WERI-Rb-1 (cell line): ENCODE results near the gene CCDC177.

Experiments used
- DNase-seq: peaks from one replicate; pipeline ENCODE4 v3.0.0-alpha.2; 2020
- H3K27ac ChIP-seq: fragments of 250-450 bp; sonication (Bioruptor Pico); 2 replicates; pipeline ENCODE4 v1.5.1; 2020; ENCODE audit warnings: mild to moderate bottlenecking, moderate library complexity
- H3K27me3 ChIP-seq: fragments of 250-450 bp; sonication (Bioruptor Pico); 2 replicates; pipeline ENCODE4 v1.5.1; 2021; ENCODE audit warnings: mild to moderate bottlenecking, low read depth, moderate library complexity; ENCODE audit not compliant: insufficient read depth, severe bottlenecking
- H3K36me3 ChIP-seq: fragments of 250-450 bp; sonication (Bioruptor Pico); 2 replicates; pipeline ENCODE4 v1.5.1; 2020; ENCODE audit warnings: mild to moderate bottlenecking, moderate library complexity
- H3K4me3 ChIP-seq: 2 replicates; pipeline ENCODE4 v1.5.1; 2011; ENCODE audit warnings: low read depth, mild to moderate bottlenecking, control low read depth, low read length
- H3K9me3 ChIP-seq: fragments of 250-450 bp; sonication (Bioruptor Pico); 2 replicates; pipeline ENCODE4 v1.5.1; 2021; ENCODE audit warnings: mild to moderate bottlenecking, moderate library complexity; ENCODE audit not compliant: severe bottlenecking
- CTCF ChIP-seq: IDR thresholded peaks from 2 replicates; pipeline ENCODE4 v1.5.1; 2011; ENCODE audit warnings: low read depth, mild to moderate bottlenecking, control low read depth, inconsistent platforms, low read length

CCDC177 gene

DNA sequence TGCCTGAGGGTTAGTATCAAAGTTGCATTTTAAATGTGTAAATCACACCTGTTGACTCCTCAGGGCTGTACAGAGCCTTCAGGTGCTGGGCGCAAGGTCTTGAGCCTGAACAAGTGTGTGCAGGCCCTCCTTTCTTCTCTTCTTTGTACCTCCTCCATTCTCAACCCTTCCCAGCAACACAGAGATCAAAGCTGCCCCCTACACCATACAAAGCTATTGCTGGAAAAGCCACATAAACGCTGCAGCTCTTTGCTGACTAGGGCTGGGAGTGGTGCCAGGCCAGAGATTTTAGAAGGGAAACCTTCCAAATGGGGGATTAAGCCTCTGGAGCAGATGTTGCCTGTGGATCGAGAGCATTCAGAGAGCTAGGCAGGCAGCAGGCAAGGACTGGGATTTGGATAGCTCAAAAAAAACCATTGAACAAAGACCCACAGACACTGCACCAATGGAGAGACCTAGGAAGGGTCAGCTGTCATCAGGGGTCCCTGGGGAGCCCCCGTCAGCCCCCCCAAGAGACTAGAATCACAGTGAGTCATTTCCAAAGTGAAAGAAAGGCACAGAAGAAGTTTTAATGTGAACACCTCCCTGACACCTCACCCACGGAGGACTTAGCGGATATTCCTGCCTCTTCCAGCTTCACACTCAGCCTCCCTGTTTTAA lies 18.5 kb upstream of the CCDC177 start:
- H3K4me3 ChIP-seq, result no peak overlapping the region
- no peaks in the 10 kb centered on the region for H3K9me3 ChIP-seq
- TF ChIP-seq CTCF, result no peak
- H3K27ac ChIP-seq, result no peak overlapping the region
- no peaks in the 10 kb centered on the region for H3K36me3 ChIP-seq
- H3K27me3 ChIP-seq, result no peaks in the 10 kb centered on the region
- no peak for DNase-seq

DNA sequence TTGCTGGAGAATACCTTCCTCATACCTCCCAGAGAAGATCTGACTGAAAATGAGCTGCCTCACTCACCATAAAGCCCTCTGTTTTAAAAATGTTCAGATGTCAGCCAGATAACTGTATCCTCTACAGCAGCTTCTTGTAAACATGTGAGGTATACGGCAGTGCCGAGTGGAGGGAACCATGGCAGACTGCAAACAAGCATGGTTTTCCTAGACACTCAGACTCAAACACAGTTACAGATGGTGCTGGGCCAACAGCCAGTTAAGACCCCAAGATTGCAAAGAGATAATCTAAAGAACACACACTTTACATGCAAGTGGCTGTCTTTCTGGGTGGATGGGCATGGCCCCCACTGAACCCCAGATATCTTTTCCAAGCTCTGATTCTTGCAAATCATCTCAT lies 16.6 kb upstream of the CCDC177 start:
- DNase-seq, result no peak
- Histone ChIP-seq H3K9me3 (no peaks in the 10 kb centered on the region), H3K27me3 (no peaks in the 10 kb centered on the region), H3K36me3 (no peaks in the 10 kb centered on the region), H3K27ac (no peak overlapping the region), H3K4me3 (no peak overlapping the region)
- TF ChIP-seq CTCF, result no peak

DNA sequence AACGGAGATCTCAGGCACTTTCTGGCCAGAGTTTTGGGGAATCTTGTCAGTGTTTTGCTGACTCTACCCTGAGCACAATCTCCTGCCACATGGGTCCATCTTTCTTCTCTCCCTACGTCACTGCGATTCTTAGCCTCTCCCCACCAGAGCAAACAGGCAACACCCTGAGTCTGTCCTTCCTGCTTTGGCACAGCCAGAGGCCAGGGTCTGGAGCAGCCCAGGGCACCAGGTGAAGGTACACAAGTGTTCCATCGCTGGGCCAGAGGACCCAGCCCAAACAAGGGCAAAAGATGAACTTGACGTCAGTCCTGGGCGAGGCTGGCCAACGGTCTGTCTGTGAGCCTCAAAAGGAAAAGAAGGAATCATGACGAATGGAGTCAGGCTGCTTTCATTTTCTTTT lies 12.7 kb upstream of the CCDC177 start:
- no peak for TF ChIP-seq CTCF
- Histone ChIP-seq H3K9me3 (no peaks in the 10 kb centered on the region), H3K4me3 (no peak overlapping the region), H3K27ac (no peak overlapping the region), H3K27me3 (no peaks in the 10 kb centered on the region), H3K36me3 (no peaks in the 10 kb centered on the region)
- DNase-seq, result no peak

- no peak for TF ChIP-seq CTCF
- Histone ChIP-seq H3K9me3 (no peaks in the 10 kb centered on the region), H3K36me3 (no peaks in the 10 kb centered on the region), H3K27ac (no peak overlapping the region), H3K4me3 (no peak overlapping the region), H3K27me3 (no peaks in the 10 kb centered on the region)
- no peak for DNase-seq
These were observed 11.7 kb upstream of the CCDC177 start for GRCh38 chr14:69586404-69586803.

DNA sequence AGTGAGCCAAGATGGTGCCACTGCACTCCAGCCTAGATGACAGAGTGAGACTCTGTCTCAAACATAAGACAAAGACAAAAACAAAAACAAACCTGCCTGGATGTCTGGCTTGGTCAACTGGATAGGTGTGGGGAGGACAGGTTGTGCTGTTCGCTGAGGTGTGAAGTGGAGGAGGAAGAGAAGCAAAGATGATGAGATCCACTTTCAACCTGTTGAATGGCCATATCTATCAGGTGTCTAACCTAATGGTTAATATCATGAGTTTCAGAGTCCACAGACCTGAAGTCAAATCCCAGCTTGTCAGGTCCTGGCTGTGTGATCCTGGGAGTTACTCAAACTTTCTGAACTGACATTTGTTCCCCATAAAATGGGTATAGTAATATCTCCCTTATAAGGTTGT lies 9.7 kb upstream of the CCDC177 start:
- DNase-seq, result no peak
- H3K36me3 ChIP-seq, result no peaks in the 10 kb centered on the region
- H3K4me3 ChIP-seq, result no peak overlapping the region
- no peak overlapping the region for H3K27ac ChIP-seq
- H3K9me3 ChIP-seq, result no peaks in the 10 kb centered on the region
- no peaks in the 10 kb centered on the region for H3K27me3 ChIP-seq
- TF ChIP-seq CTCF, result no peak

- no peak for DNase-seq
- Histone ChIP-seq H3K27me3 (no peaks in the 10 kb centered on the region), H3K9me3 (no peaks in the 10 kb centered on the region), H3K4me3 (no peak overlapping the region), H3K27ac (no peak overlapping the region), H3K36me3 (no peaks in the 10 kb centered on the region)
- no peak for TF ChIP-seq CTCF
These were observed 8.2 kb upstream of the CCDC177 start for GRCh38 chr14:69582829-69583228.
